Neural progenitor cell (in vitro differentiated cells): Measurements from ENCODE around the gene ZCCHC8. TPM values are rescaled to one million over a fixed set of nuclear protein-coding genes. Genes with fewer than 3 reads are reported as not detected.

ENCODE experiments used
- DNase-seq: peaks from one replicate; pipeline ENCODE4 v3.0.0-alpha.2; 2016; ENCODE audit warnings: low spot score
- H2AFZ ChIP-seq: fragments of 200-600 bp; sonication (generic); replicated peaks from 2 replicates; pipeline ENCODE4 v1.6.1; 2016; ENCODE audit warnings: antibody characterized with exemption
- H3F3A ChIP-seq: fragments of 200-600 bp; sonication (generic); 2 replicates; pipeline ENCODE4 v1.6.1; 2016; ENCODE audit warnings: antibody characterized with exemption, low read depth
- H3K27ac ChIP-seq: fragments of 200-600 bp; sonication (generic); 2 replicates; pipeline ENCODE4 v1.5.1; 2016; ENCODE audit warnings: mild to moderate bottlenecking
- H3K27me3 ChIP-seq: fragments of 200-600 bp; sonication (generic); 2 replicates; pipeline ENCODE4 v1.6.1; 2016; ENCODE audit warnings: mild to moderate bottlenecking, moderate library complexity
- H3K36me3 ChIP-seq: fragments of 200-600 bp; sonication (generic); 2 replicates; pipeline ENCODE4 v1.5.1; 2016
- H3K4me1 ChIP-seq: fragments of 200-600 bp; sonication (generic); 2 replicates; pipeline ENCODE4 v1.6.1; 2016; ENCODE audit warnings: mixed run types
- H3K4me2 ChIP-seq: fragments of 200-600 bp; sonication (generic); 2 replicates; pipeline ENCODE4 v1.6.1; 2016
- H3K4me3 ChIP-seq: fragments of 200-600 bp; sonication (generic); 2 replicates; pipeline ENCODE4 v1.5.1; 2016
- H3K79me2 ChIP-seq: fragments of 200-600 bp; sonication (generic); 2 replicates; pipeline ENCODE4 v1.6.1; 2016; ENCODE audit warnings: low read depth
- H3K9ac ChIP-seq: fragments of 200-600 bp; sonication (generic); 2 replicates; pipeline ENCODE4 v1.6.1; 2016
- H3K9me3 ChIP-seq: fragments of 200-600 bp; sonication (generic); 2 replicates; pipeline ENCODE4 v1.5.1; 2016; ENCODE audit warnings: low read depth
- H4K20me1 ChIP-seq: fragments of 200-600 bp; sonication (generic); 2 replicates; pipeline ENCODE4 v1.6.1; 2016; ENCODE audit warnings: low read depth
- H3K27ac Mint-ChIP-seq: 3 replicates; pipeline ENCODE4 v1.8.0; 2021; ENCODE audit warnings: mixed read lengths
- H3K27me3 Mint-ChIP-seq: 2 replicates; pipeline ENCODE4 v1.8.0; 2022; ENCODE audit warnings: low read depth, mild to moderate bottlenecking, inconsistent platforms, moderate library complexity, mixed read lengths; ENCODE audit not compliant: insufficient read depth
- H3K36me3 Mint-ChIP-seq: 3 replicates; pipeline ENCODE4 v1.8.0; 2021; ENCODE audit warnings: mixed read lengths
- H3K4me1 Mint-ChIP-seq: 3 replicates; pipeline ENCODE4 v1.8.0; 2021; ENCODE audit warnings: mixed read lengths
- H3K4me3 Mint-ChIP-seq: 3 replicates; pipeline ENCODE4 v1.8.0; 2021; ENCODE audit warnings: mild to moderate bottlenecking, moderate library complexity, mixed read lengths
- H3K9me3 Mint-ChIP-seq: 3 replicates; pipeline ENCODE4 v1.8.0; 2020; ENCODE audit warnings: mixed read lengths
- CTCF ChIP-seq: fragments of 200-600 bp; sonication (generic); IDR thresholded peaks from 2 replicates; pipeline ENCODE4 v1.5.1; 2017; ENCODE audit warnings: antibody characterized with exemption, mild to moderate bottlenecking
- EZH2 ChIP-seq: fragments of 200-600 bp; sonication (generic); IDR thresholded peaks from 2 replicates; pipeline ENCODE4 v1.6.1; 2017; ENCODE audit warnings: antibody characterized with exemption, mild to moderate bottlenecking, moderate library complexity
- EZH2phosphoT487 ChIP-seq: fragments of 200-600 bp; sonication (generic); IDR thresholded peaks from 2 replicates; pipeline ENCODE4 v1.6.1; 2017; ENCODE audit warnings: antibody characterized with exemption
- total RNA-seq: library from RNA; depleted of rRNA; stranded (reverse); fragments of >200 nt; gene quantifications from 2 replicates; pipeline ENCODE4 v1.2.3, GENCODE V29; 2015; ENCODE audit warnings: low replicate concordance

ZCCHC8 gene
- total RNA-seq, 1 donor from 2014 or later, result 49.1 TPM

GRCh38 chr12:122544537-122544936 is 43.8 kb upstream of the ZCCHC8 start:
- Histone ChIP-seq H3K4me3 (no peak overlapping the region), H3K9me3 (no peaks in the 10 kb centered on the region), H3K36me3 (peaks cover 33% of the 10 kb centered on the region), H3K27ac (no peak overlapping the region), H3K9ac (no peak overlapping the region), H2AFZ (no peak overlapping the region), H3K79me2 (no peaks in the 10 kb centered on the region), H4K20me1 (no peaks in the 10 kb centered on the region), H3K4me1 (no peaks in the 10 kb centered on the region), H3F3A (peaks cover 3% of the 10 kb centered on the region), H3K27me3 (no peaks in the 10 kb centered on the region), H3K4me2 (no peak overlapping the region)
- TF ChIP-seq EZH2phosphoT487 (no peak), EZH2 (no peak), CTCF (no peak)
- DNase-seq, result no peak
- no peaks in the 10 kb centered on the region for H3K4me1 Mint-ChIP-seq
- H3K27me3 Mint-ChIP-seq, result no peaks in the 10 kb centered on the region
- H3K9me3 Mint-ChIP-seq, result no peaks in the 10 kb centered on the region
- H3K36me3 Mint-ChIP-seq, result peaks cover 9% of the 10 kb centered on the region
- H3K27ac Mint-ChIP-seq, result no peak overlapping the region
- H3K4me3 Mint-ChIP-seq, result no peak overlapping the region

GRCh38 chr12:122538496-122538895 is 37.8 kb upstream of the ZCCHC8 start:
- DNase-seq, result no peak
- Histone ChIP-seq H3K79me2 (peaks cover 24% of the 10 kb centered on the region), H3K9ac (no peak overlapping the region), H3K27me3 (no peaks in the 10 kb centered on the region), H4K20me1 (peaks cover 4% of the 10 kb centered on the region), H3K36me3 (peaks cover 6% of the 10 kb centered on the region), H3K4me3 (no peak overlapping the region), H3F3A (no peaks in the 10 kb centered on the region), H3K9me3 (no peaks in the 10 kb centered on the region), H2AFZ (no peak overlapping the region), H3K4me1 (no peaks in the 10 kb centered on the region), H3K4me2 (no peak overlapping the region), H3K27ac (no peak overlapping the region)
- Mint-ChIP-seq H3K9me3 (no peaks in the 10 kb centered on the region), H3K27me3 (no peaks in the 10 kb centered on the region), H3K4me1 (no peaks in the 10 kb centered on the region), H3K36me3 (peaks cover 10% of the 10 kb centered on the region), H3K27ac (no peak overlapping the region), H3K4me3 (no peak overlapping the region)
- no peak for TF ChIP-seq CTCF
- no peak for TF ChIP-seq EZH2
- TF ChIP-seq EZH2phosphoT487, result no peak

- H3K27ac Mint-ChIP-seq, result no peak overlapping the region
These were observed 36.3 kb upstream of the ZCCHC8 start for GRCh38 chr12:122537021-122537420.

More at GRCh38 chr12:122537021-122537420, 36.3 kb upstream of the ZCCHC8 start:
- Histone ChIP-seq H3K27ac (no peak overlapping the region), H3K9ac (no peak overlapping the region), H3K4me1 (no peaks in the 10 kb centered on the region), H3F3A (no peaks in the 10 kb centered on the region), H3K4me3 (no peak overlapping the region), H4K20me1 (peaks cover 11% of the 10 kb centered on the region), H2AFZ (no peak overlapping the region), H3K4me2 (no peak overlapping the region), H3K36me3 (peaks cover 6% of the 10 kb centered on the region), H3K27me3 (no peaks in the 10 kb centered on the region), H3K79me2 (peaks cover 37% of the 10 kb centered on the region), H3K9me3 (no peaks in the 10 kb centered on the region)
- TF ChIP-seq EZH2 (no peak), EZH2phosphoT487 (no peak), CTCF (no peak)
- no peaks in the 10 kb centered on the region for H3K27me3 Mint-ChIP-seq
- H3K4me3 Mint-ChIP-seq, result no peak overlapping the region
- H3K36me3 Mint-ChIP-seq, result peaks cover 7% of the 10 kb centered on the region
- H3K4me1 Mint-ChIP-seq, result no peaks in the 10 kb centered on the region
- no peaks in the 10 kb centered on the region for H3K9me3 Mint-ChIP-seq
- DNase-seq, result no peak
